Retinal pigment epithelial cell (primary cell): ENCODE measurements around the gene PTPN3.

Experiments
- DNase-seq: peaks from one replicate; pipeline ENCODE4 v3.0.0-alpha.2; 2010; ENCODE audit warnings: low read depth
- H3K4me3 ChIP-seq: 2 replicates; pipeline ENCODE4 v1.5.1; 2011; ENCODE audit warnings: mild to moderate bottlenecking, low read length, control low read depth, moderate library complexity
- CTCF ChIP-seq: conservative IDR thresholded peaks from 2 replicates; pipeline ENCODE4 v1.5.1; 2011; ENCODE audit warnings: low read depth, low read length, control low read depth, inconsistent platforms

PTPN3 gene

DNA sequence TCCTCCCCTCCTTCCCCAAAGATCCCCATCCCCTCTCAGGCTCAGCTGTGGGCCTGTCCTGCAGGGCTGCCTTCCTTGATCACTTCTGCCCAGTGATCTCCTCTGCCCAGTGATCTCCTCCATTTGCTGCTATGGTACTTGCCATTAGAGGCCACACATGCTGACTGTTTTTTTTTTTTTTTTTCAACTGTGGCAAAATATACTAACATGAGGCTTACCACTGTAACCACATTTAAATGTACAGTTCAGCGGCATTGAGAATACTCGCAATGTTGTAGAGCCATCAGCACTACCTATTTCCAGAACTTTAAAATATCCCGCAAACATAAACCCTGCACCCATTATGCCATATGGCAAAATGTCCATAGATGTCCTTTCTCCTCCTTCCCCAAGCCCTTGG, 115.5 kb downstream of the PTPN3 start:
- H3K4me3 ChIP-seq = no peak overlapping the region
- DNase-seq = no peak
- no peak for TF ChIP-seq CTCF

DNA sequence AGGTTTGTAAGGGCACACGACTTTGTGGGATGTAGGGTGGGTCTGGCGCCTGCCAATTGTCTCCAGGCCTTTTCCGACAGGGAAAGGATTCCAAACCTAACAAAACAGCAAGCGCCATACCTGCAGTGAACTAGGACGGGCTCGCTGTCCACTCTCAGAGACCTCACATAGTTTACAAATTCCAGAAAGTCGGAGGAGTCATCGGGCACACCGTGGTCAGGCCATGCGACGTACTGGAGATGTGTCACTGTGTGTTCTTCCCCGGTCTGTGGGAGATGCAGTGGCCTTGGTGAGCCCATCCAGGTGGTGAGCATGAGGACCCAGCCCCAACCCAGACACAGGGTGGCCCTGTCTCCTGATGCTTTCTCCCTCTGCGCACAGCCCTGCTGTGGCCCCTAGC, 115.9 kb downstream of the PTPN3 start:
- no peak for DNase-seq
- H3K4me3 ChIP-seq = no peak overlapping the region
- no peak for TF ChIP-seq CTCF

GRCh38 chr9:109381011-109381729, 116.9 kb downstream of the PTPN3 start:
- TF ChIP-seq CTCF = no peak
- no peak overlapping the region for H3K4me3 ChIP-seq
- DNase-seq = no peak

- no peak for TF ChIP-seq CTCF
- H3K4me3 ChIP-seq = no peak overlapping the region
- no peak for DNase-seq
Observed at GRCh38 chr9:109379513-109379912, 118.6 kb downstream of the PTPN3 start.

GRCh38 chr9:109378316-109378715, 119.8 kb downstream of the PTPN3 start:
- no peak overlapping the region for H3K4me3 ChIP-seq

DNA sequence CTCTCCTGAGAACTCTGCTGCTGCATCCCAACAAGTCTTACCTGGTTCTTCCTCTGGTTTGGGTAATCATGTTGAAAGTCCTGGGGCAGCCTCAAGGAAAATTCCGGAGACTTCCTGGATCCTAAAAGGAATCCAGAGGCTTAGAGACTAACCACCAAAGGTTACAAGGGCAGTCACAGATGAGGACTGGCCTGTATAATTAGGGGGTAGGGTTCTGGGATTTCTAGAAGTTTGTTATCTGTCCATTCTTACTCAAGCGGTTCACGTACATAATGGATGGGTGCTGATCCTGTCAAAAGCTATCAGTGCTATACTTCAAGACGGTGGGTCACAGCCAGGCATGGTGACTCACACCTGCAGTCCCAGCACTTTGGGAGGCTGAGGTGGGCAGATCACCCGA, 125.9 kb downstream of the PTPN3 start:
- no peak for TF ChIP-seq CTCF
- no peak overlapping the region for H3K4me3 ChIP-seq
- DNase-seq = no peak

More at GRCh38 chr9:109378316-109378715, 119.8 kb downstream of the PTPN3 start:
- TF ChIP-seq CTCF = no peak
- DNase-seq = no peak

- no peak for TF ChIP-seq CTCF
- DNase-seq = no peak
- H3K4me3 ChIP-seq = no peak overlapping the region
Observed at GRCh38 chr9:109371374-109371773, 126.7 kb downstream of the PTPN3 start.
